Gastrocnemius medialis (tissue), 4 donors: ENCODE measurements around the gene ZMYND15.
"Not testable (repeated sequence)": the region's sequence is repeated elsewhere in the genome, so short reads cannot be mapped to it uniquely, and the experiment has no call there.

Source experiments
- POLR2A ChIP-seq, 2 donors: fragments of 450-650 bp; IDR thresholded peaks; one replicate each; pipeline ENCODE4 v1.6.1; 2017; ENCODE audit warnings: antibody characterized with exemption in 2 of 2, mild to moderate bottlenecking in 2 of 2, moderate library complexity in 2 of 2
- TF ChIP-seq, protein P1 (sequence below), 5 experiments: fragments of 450-650 bp in 3 of 5; fragments of 200-600 bp in 2 of 5; sonication (generic) in 2 of 5; IDR thresholded peaks in 4 of 5; conservative IDR thresholded peaks in 1 of 5; 1 replicate in 4 of 5; 2 replicates in 1 of 5; pipeline ENCODE4 v1.5.1; 2016 to 2019; ENCODE audit warnings: antibody characterized with exemption in 5 of 5, mild to moderate bottlenecking in 3 of 5, moderate library complexity in 3 of 5

DNA sequence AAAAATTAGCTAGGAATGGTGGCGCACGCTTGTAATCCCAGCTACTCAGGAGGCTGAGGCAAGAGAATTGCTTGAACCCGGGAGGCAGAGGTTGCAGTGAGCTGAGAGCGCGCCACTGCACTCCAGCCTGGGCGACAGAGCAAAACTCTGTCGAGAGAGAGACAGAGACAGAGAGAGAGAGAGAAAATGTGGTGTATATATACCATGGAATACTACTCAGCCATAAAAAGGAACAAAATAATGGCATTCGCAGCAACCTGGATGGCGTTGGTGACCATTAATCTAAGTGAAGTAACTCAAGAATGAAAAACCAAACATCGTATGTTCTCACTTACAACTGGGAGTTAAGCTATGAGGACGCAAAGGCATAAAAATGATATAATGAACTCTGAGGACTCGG is 49.8 kb upstream of the ZMYND15 start:
- TF ChIP-seq, protein P1, sequence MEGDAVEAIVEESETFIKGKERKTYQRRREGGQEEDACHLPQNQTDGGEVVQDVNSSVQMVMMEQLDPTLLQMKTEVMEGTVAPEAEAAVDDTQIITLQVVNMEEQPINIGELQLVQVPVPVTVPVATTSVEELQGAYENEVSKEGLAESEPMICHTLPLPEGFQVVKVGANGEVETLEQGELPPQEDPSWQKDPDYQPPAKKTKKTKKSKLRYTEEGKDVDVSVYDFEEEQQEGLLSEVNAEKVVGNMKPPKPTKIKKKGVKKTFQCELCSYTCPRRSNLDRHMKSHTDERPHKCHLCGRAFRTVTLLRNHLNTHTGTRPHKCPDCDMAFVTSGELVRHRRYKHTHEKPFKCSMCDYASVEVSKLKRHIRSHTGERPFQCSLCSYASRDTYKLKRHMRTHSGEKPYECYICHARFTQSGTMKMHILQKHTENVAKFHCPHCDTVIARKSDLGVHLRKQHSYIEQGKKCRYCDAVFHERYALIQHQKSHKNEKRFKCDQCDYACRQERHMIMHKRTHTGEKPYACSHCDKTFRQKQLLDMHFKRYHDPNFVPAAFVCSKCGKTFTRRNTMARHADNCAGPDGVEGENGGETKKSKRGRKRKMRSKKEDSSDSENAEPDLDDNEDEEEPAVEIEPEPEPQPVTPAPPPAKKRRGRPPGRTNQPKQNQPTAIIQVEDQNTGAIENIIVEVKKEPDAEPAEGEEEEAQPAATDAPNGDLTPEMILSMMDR (IDR thresholded peaks at IDR 0.05 in 4 of 5, conservative IDR thresholded peaks at IDR 0.05 in 1 of 5): not testable (repeated sequence)
- TF ChIP-seq POLR2A (IDR thresholded peaks at IDR 0.05): not testable (repeated sequence)
